ENCODE measurements around the gene PPIF.

- no peak for TF ChIP-seq USF2 (IDR thresholded peaks at IDR 0.05; ENCODE audit: low read depth, low read length)
- no peak for TF ChIP-seq USF2 (CRISPR knock-in tag; IDR thresholded peaks at IDR 0.05; ENCODE audit: borderline replicate concordance)
- no peak for TF ChIP-seq CTCF (CRISPR knock-in tag; IDR thresholded peaks at IDR 0.05)
- no peak for TF ChIP-seq ZNF33B (CRISPR knock-in tag; IDR thresholded peaks at IDR 0.05)
Observed at GRCh38 chr10:79384773-79385391, 37.6 kb downstream of the PPIF start.

Measured in HepG2 (cell line).